ENCODE measurements around the gene JUND.

Gene JUND

GRCh38 chr19:18234194-18234593 lies 47.2 kb downstream of the JUND start:
- no peak for DNase-seq (ENCODE audit: low read depth in 2 of 2)

GRCh38 chr19:18233224-18233825 lies 48.1 kb downstream of the JUND start:
- DNase-seq (ENCODE audit: low read depth in 2 of 2) = peak in 1 of 2 experiments; percentile 32

GRCh38 chr19:18232540-18233223 lies 48.7 kb downstream of the JUND start:
- no peak for DNase-seq (ENCODE audit: low read depth in 2 of 2)

GRCh38 chr19:18231775-18232174 lies 49.6 kb downstream of the JUND start:
- DNase-seq (ENCODE audit: low read depth in 2 of 2) = no peak

- no peak for DNase-seq (ENCODE audit: low read depth in 2 of 2)
These were observed 50.3 kb downstream of the JUND start for GRCh38 chr19:18230941-18231734.

GRCh38 chr19:18229915-18230314 lies 51.5 kb downstream of the JUND start:
- no peak for DNase-seq (ENCODE audit: low read depth in 2 of 2)

Measured in stimulated activated CD4-positive, alpha-beta T cell treated with anti-CD3 and anti-CD28 coated beads, Interleukin-12 subunit alpha, Interleukin-12 subunit beta, amount 100 ng/mL, for 24 hours (primary cell).